ENCODE results near the gene PPME1.

DNA sequence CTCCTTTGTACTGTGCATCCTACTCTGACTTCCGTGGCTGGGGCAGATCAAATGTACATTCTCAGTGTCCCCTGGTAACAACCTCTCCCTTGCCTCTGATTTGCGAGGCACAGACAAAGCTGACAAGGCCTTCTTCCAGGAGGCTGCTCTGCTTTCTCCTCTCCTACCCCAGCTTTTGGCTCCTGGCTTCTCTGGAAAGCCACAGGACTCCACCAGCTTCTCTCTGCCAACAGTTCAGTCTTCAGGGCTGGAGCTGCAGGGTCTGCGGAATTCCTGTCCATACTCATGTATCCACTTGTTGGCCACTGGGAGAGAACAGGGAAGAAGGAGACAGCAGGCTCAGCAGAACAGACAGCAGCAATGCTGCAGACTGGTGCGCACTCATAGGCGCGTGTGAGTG is 95.9 kb downstream of the PPME1 start:
- TF ChIP-seq POLR2A (IDR thresholded peaks at IDR 0.05), result no peak
- TF ChIP-seq, protein P1, sequence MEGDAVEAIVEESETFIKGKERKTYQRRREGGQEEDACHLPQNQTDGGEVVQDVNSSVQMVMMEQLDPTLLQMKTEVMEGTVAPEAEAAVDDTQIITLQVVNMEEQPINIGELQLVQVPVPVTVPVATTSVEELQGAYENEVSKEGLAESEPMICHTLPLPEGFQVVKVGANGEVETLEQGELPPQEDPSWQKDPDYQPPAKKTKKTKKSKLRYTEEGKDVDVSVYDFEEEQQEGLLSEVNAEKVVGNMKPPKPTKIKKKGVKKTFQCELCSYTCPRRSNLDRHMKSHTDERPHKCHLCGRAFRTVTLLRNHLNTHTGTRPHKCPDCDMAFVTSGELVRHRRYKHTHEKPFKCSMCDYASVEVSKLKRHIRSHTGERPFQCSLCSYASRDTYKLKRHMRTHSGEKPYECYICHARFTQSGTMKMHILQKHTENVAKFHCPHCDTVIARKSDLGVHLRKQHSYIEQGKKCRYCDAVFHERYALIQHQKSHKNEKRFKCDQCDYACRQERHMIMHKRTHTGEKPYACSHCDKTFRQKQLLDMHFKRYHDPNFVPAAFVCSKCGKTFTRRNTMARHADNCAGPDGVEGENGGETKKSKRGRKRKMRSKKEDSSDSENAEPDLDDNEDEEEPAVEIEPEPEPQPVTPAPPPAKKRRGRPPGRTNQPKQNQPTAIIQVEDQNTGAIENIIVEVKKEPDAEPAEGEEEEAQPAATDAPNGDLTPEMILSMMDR (IDR thresholded peaks at IDR 0.05), result no peak
- TF ChIP-seq POLR2AphosphoS5 (IDR thresholded peaks at IDR 0.05), result no peak

Data from prostate gland (tissue), 2 donors.